ENCODE measurements around the gene ADAM12. TPM values are rescaled to one million over a fixed set of nuclear protein-coding genes. Genes with fewer than 3 reads are reported as not detected.

ADAM12 gene
- total RNA-seq, 1 donor from 2014 or later = 5.8 TPM

DNA sequence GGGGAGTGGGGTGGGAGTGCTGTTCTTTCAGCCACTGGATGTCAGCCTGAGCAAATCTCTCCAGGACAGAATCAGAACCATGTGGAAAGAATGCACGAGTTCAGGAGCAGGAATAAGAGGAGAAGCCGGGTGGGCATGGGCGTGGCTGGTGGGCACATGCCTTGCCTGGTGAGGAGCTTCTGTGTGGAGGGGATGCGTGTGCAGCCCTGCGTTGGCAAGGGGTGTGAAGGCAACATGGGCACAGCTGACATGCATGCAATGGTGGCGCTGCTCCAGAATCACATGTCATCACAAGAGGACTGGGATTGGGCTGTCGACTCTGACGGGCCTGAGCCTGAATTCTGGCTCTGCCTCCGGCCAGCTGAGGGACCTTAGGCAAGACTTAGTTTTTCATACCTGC lies 162.1 kb downstream of the ADAM12 start:
- intact Hi-C loops (cut with DNase I) = no loop called here
- no peak for ATAC-seq

DNA sequence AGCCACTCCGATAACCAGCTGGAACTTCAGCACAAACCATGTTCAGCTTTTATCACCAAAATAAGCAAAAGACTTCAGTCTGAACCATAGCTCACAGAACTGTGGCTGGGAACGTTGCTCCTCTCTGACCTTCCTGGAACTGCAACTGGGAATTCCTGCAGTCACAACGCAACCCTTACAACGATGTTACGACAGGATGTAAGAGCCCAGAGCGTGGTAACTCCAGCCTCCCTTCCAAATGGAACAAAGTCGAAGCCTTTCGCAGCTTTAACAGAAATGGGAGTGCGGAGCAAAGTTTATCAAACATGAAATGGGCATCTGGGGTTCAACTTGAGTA lies 162.6 kb downstream of the ADAM12 start:
- no peak for DNase-seq (ENCODE audit: low spot score)

More for the DNA sequence above, 162.1 kb downstream of the ADAM12 start:
- no peak for DNase-seq (ENCODE audit: low spot score)

DNA sequence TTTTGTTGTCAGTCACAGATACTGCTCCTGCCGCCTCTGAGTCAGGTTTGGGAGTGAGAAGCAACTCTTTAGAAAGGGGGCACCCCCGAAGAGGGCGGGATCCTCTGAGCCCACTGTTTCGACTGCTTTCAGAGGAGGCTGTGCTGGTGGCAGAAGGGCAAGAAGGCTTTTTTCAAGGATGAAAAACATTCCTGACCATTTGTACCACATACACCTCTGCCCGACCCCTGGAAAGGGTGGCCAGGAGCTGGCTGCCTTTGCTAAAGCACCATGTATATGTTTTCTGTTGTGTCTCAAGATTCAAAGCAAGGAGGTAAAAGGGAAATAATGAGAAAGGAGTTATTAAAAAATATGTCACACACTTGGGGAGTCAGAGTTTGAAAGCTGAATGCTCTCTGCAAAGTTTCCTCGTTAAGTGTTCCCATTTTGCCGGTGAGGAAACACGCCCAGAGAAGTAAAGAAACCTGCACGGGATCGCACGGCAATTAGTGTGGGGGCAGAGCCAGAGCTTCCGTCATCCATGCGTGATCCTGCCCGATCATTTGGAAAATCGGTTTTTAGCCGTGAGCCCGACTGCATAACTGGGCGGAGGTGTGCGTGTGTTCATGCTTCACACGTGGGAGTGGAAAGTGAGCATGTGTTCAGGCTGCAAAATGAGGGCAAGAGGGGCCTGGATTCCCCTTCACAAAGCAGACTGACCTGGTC lies 163.2 kb downstream of the ADAM12 start:
- DNase-seq (ENCODE audit: low spot score) (no peak), ATAC-seq (no peak)
- intact Hi-C loops (cut with DNase I) = no loop called here

More for the DNA sequence above, 162.6 kb downstream of the ADAM12 start:
- ATAC-seq = peak; percentile 85
- intact Hi-C loops (cut with DNase I) = no loop called here

DNA sequence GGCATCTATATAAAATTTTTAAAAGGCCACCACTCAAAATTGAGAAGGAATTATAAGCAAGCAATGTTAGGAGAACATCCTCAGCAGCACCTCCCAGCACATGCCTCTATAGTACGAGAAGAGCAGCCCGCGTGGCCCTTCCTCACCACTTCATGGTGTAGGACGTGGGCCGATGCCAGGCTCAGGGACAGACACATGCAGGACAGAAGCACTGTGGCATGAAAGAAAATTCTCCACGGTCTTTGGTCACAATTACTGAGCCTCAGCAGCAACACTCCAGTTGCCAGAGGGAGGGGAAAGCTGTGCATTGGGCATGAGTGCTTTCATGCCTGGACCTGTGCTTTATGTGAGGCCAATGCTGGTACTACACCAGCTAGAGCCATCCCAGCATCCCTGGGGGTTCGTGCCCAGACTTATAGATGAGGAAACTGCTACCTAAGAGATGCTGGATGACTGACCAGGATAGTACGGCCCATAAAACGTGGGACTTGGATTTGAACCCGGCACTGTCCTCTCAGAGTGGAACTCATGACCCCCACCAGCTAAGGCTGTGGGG lies 164.7 kb downstream of the ADAM12 start:
- DNase-seq (ENCODE audit: low spot score) = no peak

DNA sequence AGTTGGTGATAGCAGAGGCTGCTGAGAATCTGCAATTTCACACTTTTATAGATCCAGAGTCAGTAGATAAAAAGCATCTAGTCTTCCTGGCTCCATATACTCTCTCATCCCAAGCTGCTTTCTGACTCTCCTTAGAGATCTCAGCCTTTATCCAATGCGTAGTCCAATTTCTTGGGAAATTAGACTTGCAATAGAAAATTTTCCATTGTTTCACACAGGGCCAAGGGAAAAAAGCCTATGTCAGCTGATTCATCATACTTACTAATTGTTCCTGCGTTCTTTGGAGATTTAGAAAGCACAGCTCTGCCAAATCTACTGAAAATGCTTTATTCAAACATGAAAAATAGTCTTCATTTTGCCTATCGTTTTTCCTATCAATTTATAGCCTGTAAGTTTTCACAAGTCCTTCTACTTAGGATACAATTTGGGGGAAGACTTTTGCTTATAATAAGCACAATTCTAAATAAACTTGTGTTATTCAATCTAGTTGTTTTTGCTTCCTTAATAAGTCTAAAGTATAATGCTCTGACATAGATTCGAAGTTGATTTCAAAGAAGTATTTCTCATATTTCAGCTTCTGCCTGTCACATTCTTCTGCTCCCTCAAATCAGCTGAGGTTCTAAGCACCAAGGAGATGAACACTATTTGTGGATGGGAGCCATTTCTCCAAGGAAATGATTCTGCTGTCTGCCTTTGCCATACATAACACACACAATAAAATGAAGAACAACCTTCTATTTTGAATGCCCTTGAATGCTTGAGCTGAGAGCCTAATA lies 165.4 kb downstream of the ADAM12 start:
- DNase-seq (ENCODE audit: low spot score) (no peak), ATAC-seq (peak; percentile 74)
- intact Hi-C loops (cut with DNase I) = no loop called here

More for the DNA sequence above, 164.7 kb downstream of the ADAM12 start:
- intact Hi-C loops (cut with DNase I) = no loop called here
- ATAC-seq = no peak

DNA sequence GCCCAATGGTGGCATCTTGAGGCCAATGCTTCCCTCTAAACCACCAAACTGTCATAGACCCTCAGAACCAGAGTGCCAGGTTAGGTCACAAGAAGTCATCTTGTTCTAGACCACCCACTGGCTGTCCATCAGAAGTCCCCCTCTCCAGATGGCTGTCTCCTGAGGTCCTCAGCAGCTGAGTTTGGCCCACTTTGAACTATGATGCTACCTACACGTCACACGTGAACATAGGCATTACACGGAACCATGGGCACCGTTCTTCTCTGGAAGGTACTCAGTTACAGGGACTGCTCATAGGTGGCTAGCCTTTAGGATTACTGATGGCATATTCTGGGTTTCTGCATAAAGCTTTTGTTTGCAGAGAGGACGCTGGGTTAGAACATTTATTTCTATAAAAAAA lies 166.4 kb downstream of the ADAM12 start:
- ATAC-seq = no peak
- intact Hi-C loops (cut with DNase I) = no loop called here
- DNase-seq (ENCODE audit: low spot score) = no peak

GRCh38 chr10:126218778-126219649 lies 169.3 kb downstream of the ADAM12 start:
- ATAC-seq (no peak), DNase-seq (ENCODE audit: low spot score) (no peak)
- intact Hi-C loops (cut with DNase I) = no loop called here

DNA sequence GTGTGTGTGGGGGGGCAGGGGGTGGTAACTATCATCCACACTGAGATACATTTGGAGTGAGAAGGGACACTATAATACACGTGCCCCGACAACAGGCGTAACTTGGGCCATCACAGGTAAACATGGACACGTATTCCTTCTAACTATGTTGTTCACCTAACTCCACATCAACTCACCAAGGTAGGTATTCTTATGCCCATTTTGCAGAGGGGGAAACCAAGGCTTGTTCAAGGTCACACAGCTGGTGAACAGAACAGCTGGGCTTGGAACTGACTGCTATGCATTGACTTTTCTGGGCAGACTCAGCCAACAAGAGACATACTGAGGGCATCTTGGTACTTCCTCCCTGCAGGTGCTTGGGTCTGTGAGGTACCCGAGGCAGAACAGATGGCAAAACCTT lies 170.1 kb downstream of the ADAM12 start:
- intact Hi-C loops (cut with DNase I) = no loop called here
- ATAC-seq (no peak), DNase-seq (ENCODE audit: low spot score) (no peak)

GRCh38 chr10:126216632-126216961 lies 171.7 kb downstream of the ADAM12 start:
- intact Hi-C loops (cut with DNase I) = no loop called here
- ATAC-seq (peak; percentile 66), DNase-seq (ENCODE audit: low spot score) (no peak)

DNA sequence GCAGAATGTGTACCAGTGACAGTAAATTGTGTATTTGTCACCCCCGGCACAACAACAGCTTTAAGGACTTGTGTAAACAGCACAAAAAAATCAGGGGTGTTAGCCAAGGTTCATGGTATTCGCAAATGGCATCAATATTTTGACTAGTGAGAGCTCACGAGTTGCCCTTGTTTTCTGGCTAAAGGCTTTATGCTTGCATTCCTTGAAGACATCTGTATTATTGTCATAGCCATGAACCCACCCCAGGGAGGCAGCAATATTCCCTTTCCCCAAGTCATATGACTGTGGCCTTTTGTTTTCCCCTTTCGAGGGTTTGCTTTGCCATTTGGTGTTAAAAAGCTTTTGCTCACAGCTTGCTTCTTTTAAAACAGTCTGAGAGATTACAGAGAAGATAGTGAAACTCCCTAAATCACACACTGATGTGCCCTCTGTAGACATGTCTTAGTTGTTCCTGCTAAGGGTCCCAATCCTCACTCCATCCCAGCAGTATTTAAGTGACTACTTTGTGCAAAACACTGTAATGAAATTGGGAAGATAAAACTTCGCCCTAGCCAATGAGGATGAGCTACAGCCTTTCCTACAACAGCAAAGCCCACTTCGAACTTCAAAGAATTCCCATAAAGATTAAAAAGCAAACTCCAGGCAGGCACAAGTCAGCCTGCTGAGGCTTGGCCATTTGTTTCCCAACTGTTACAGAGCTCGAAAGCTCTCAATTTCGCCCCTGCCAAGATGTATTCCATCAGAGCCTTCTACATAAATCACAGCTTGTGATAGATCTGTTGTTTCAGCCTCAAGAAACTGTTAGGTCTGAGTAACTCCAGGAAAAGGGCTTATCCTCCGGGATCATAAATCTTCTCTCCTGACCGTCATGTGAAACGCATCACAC lies 172.3 kb downstream of the ADAM12 start:
- ATAC-seq = peak; percentile 89
- DNase-seq (ENCODE audit: low spot score) = no peak

DNA sequence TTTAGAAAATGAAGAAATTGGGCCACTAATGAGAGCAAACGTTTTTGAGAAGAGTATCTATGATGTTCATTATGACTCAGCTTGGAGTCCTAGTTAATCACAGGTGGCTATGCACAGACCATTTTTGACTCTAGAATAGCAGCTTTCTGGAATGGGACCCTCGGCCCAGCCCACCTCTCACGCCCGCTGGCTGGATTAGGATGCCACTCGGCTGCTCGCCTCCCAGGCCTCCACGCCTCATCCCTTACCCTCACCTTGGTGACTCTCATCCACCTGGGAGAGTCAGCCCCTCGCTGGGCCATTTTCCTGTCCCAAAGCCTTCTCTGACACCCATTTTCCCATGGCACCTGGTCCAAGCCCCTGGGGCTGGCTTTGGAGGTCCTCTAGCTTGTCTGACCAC lies 173.6 kb downstream of the ADAM12 start:
- DNase-seq (ENCODE audit: low spot score) (no peak), ATAC-seq (no peak)
- intact Hi-C loops (cut with DNase I) = no loop called here

More for the DNA sequence above, 172.3 kb downstream of the ADAM12 start:
- intact Hi-C loops (cut with DNase I) = no loop called here

GRCh38 chr10:126214021-126214420 lies 174.3 kb downstream of the ADAM12 start:
- no peak for DNase-seq (ENCODE audit: low spot score)
- ATAC-seq = no peak
- intact Hi-C loops (cut with DNase I) = no loop called here

- no peak for DNase-seq (ENCODE audit: low spot score)
- ATAC-seq = no peak
- intact Hi-C loops (cut with DNase I) = no loop called here
These were observed 175.5 kb downstream of the ADAM12 start for GRCh38 chr10:126212738-126213137.

DNA sequence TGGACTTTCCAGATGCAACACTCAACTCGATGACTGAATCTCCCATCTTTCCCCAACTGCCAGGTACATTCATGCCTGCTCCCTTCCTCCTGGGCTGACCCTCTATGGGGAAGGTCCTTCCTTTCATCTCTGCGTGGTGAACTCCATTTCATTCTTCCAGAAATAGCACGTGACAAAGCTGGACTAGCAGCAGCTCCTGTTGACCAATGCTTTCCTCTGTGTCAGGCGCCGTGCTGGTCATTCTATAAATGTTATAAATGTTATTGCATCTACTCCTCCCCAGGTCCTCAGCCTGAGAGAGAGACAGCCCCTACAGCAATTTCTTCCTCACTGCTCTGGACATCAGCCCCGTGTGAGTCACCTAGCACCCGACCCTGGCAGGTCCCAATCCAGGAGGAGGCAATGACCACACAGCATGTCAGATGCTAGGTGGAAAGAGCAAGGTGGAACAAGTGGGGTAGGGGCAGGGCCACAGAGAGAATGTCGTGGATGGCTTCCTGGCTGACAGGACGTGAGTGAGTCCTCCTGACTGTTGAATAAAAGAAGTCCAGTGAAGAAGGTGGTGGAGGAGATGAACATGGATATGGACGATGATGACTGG lies 178.1 kb downstream of the ADAM12 start:
- ATAC-seq = no peak
- intact Hi-C loops (cut with DNase I) = no loop called here

DNA sequence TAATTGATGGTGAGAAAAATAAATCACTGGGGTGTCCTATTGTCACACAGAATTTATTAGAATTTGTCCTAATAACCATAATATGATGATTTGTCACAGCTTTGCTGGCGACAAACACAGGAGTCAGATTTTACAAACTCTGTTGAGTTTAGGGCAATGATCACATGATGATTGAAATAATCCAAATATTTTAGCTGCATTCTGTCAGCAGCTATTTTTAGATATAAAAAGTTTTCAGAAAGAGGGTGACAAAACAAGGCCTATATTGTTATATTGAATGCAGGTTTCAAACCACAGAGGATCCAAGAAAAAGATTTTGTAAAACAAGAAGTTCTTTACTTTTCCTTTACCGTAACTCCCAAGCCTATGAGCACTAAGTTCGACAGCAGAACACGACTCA lies 178.8 kb downstream of the ADAM12 start:
- intact Hi-C loops (cut with DNase I) = no loop called here
- DNase-seq (ENCODE audit: low spot score) (no peak), ATAC-seq (no peak)

More for the DNA sequence above, 178.1 kb downstream of the ADAM12 start:
- no peak for DNase-seq (ENCODE audit: low spot score)

DNA sequence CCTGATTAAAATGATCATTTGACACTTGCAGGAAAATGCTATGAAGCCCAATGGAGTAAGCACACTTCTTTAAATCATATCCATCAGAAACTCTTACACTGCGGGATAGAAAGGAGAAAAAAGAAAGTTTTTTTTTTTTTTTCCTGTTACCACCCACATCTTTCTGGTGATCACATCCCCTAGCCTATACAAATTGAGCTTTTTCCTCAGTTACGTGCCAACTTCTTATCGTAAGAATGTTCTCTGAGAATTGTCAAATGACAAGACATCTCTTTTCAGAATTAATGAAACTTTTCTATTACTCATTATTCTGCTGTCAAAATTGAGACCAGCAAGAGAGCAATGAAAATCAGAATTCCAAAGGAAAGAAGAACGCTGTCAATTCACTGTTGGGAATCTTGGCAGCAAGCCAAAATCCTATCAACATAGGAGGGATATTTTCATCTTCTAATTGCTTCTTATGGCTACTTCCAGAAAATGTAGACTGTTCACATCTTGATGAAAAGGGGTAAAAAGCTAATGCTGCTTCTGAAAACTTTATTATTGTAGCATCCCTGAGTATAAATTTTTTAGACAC lies 179.5 kb downstream of the ADAM12 start:
- no peak for ATAC-seq
- intact Hi-C loops (cut with DNase I) = no loop called here

DNA sequence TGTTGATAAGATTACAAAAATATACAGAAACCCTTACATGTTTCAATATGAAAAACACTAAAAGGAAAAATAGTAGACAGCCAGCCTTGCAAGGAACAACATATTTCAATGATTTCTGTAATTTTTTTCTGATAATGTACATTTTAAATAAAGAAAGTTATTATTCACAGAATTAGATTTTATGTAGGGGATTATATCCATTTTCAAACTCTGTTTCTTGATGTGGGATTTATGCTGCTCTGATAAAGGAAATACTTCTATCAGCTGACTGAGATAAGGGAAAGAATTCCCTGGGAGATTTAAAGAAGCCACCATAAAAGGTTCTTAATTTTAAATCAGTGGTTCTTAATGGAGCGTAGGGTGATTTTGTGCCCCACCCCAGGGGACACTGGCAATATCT lies 180.4 kb downstream of the ADAM12 start:
- ATAC-seq (no peak), DNase-seq (ENCODE audit: low spot score) (no peak)
- intact Hi-C loops (cut with DNase I) = no loop called here

More for the DNA sequence above, 179.5 kb downstream of the ADAM12 start:
- no peak for DNase-seq (ENCODE audit: low spot score)

DNA sequence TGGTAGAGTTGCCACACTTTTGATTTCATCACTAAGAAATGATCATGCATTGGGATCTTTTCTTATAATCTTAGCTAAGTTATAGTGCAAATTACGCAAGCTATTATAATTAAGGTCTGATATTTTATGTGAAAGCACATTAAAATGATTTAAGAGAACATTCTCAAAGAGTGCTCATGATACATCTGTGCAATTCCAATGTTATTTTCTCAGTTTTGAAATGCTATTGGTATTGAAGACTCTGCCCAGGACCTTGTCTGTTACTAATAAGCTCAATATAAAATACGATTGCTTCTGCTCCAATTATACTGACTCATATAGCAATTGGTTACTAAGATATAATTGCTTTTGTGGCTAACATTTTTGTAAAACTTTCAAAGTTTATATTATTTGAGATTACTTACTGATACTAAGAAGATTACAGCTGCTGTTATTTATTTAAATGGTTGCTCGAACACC lies 180.9 kb downstream of the ADAM12 start:
- intact Hi-C loops (cut with DNase I) = no loop called here
- ATAC-seq (no peak), DNase-seq (ENCODE audit: low spot score) (no peak)

Data from sciatic nerve (tissue), 2 donors.